Measurements from ENCODE around the gene ADAM8. TPM values are rescaled to one million over a fixed set of nuclear protein-coding genes. Genes with fewer than 3 reads are reported as not detected.

ADAM8 gene
- total RNA-seq, 4 donors from 2014 or later, result 5.1 to 7.6 (median 5.9) TPM; not detected in 1

DNA sequence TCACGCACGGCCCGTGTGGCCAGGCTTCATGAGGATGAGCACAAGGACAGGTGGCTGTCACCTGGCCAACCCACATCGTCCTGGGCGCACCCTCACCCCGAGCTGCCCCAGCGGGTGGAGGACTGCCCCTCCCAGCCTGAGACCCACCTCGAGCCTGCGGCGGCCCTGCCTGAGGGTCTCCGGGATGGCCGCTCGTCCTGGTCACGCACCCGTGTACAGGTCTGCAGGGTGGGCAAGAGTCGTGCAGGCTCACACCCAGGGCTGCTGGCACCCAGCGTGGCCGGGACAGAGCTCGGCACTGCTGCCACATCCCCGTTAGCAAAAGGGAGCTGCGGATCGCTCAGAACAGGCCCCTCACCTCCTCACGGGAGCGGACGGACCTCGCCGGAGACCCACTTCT, 61.1 kb downstream of the ADAM8 start:
- Histone ChIP-seq H3K36me3 (no peaks in the 10 kb centered on the region), H3K9me3 (no peaks in the 10 kb centered on the region), H3K27me3 (no peaks in the 10 kb centered on the region), H3K4me1 (no peaks in the 10 kb centered on the region), H3K4me3 (no peak overlapping the region), H3K27ac (no peak overlapping the region)
- TF ChIP-seq CTCF (IDR thresholded peaks at IDR 0.05) (no peak), POLR2A (IDR thresholded peaks at IDR 0.05) (no peak)
- DNase-seq, result no peak
- intact Hi-C loops (cut with DNase I; ENCODE audit: low total_unique reads), result no loop called here

DNA sequence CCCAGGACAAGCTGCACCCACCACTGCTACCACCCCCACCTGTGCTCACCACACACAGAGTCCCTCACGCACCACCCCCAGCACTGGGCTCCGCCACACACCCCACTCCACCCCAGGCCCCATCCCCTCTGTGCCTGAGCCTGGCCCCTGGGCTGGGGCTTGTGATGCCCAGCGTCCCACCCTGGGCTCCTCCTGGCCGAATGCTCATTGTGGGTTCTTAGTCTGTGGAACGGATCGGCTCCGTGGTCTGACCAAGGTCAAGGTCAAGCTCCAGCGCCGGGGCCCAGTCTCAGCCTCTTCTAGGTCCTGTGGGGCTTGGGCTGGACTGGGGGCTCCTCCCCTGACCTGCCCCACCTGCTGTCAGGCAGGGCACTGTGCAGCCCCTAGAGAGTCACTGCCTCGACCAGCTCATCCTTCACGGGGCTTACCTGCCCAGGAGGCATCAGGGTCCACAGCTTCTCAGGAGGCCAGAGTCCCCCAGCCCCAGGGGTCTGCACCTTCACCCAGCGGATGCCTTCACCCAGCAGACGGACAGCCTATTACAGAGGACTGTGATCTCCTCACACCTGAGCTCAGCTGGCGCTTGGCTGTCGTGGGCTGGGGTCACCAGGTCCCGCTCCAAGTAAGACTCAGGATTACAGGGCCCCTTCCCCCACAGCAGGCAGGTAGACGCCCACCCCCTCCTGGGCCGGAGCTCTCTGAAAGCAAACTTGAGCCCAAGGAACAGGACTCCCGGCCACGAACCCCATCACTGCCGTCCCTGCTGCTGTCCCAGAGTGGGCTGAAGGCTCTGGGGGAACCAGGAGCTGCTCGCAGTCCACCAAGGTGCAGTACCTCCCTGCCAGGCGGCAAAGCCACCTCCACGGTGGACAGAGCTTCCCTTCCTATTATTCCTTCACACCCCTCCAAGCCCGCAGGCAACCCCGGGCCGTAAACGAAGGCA, 61.9 kb downstream of the ADAM8 start:
- no peaks in the 10 kb centered on the region for H3K9me3 ChIP-seq
- no peak for DNase-seq
- no peak overlapping the region for H3K4me3 ChIP-seq
- no peaks in the 10 kb centered on the region for H3K36me3 ChIP-seq
- no peaks in the 10 kb centered on the region for H3K27me3 ChIP-seq
- H3K27ac ChIP-seq, result no peak overlapping the region
- TF ChIP-seq CTCF (IDR thresholded peaks at IDR 0.05) (no peak), POLR2A (IDR thresholded peaks at IDR 0.05) (no peak)
- no peaks in the 10 kb centered on the region for H3K4me1 ChIP-seq
- intact Hi-C loops (cut with DNase I; ENCODE audit: low total_unique reads), result no loop called here

GRCh38 chr10:133213641-133214467, 62.8 kb downstream of the ADAM8 start:
- H3K4me1 ChIP-seq, result no peaks in the 10 kb centered on the region
- no peak overlapping the region for H3K27ac ChIP-seq
- no peaks in the 10 kb centered on the region for H3K36me3 ChIP-seq
- intact Hi-C loops (cut with DNase I; ENCODE audit: low total_unique reads), result no loop called here
- no peak for DNase-seq
- H3K27me3 ChIP-seq, result no peaks in the 10 kb centered on the region
- TF ChIP-seq POLR2A (IDR thresholded peaks at IDR 0.05), result no peak
- no peak for TF ChIP-seq CTCF (IDR thresholded peaks at IDR 0.05)
- no peak overlapping the region for H3K4me3 ChIP-seq
- H3K9me3 ChIP-seq, result no peaks in the 10 kb centered on the region

- Histone ChIP-seq H3K27me3 (no peaks in the 10 kb centered on the region), H3K4me3 (no peak overlapping the region), H3K27ac (no peak overlapping the region), H3K36me3 (no peaks in the 10 kb centered on the region), H3K4me1 (no peaks in the 10 kb centered on the region), H3K9me3 (no peaks in the 10 kb centered on the region)
- DNase-seq, result no peak
- intact Hi-C loops (cut with DNase I; ENCODE audit: low total_unique reads), result no loop called here
- TF ChIP-seq POLR2A (IDR thresholded peaks at IDR 0.05), result no peak
- no peak for TF ChIP-seq CTCF (IDR thresholded peaks at IDR 0.05)
These were observed 63.7 kb downstream of the ADAM8 start for GRCh38 chr10:133212853-133213494.

MicroRNAs encoded within 50 kb of the gene (microRNA counts, 767-probe panel; counts per million panel counts)
- microRNA hsa-miR-202-3p, result 0 counts per million in 2 donors

Small RNAs within 50 kb of the gene (microRNA-seq; reads per million reads assigned to microRNA genes)
- gene MIR202 (ENCODE audit: borderline microRNAs expressed, borderline replicate concordance), result 19.6 reads per million, percentile 30 among the genes with 10 or more reads in this experiment

Other genes starting within 250 kb of the ADAM8 start
- 1 to 10 TPM in 1 of 4 donors, under 1 TPM in 1, not detected in 2; 0.07 to 1.0 TPM for gene ADGRA1, start 188.9 kb downstream of the ADAM8 start, total RNA-seq
- 10 to 100 TPM in 1 of 4 donors, 1 to 10 TPM in 2, under 1 TPM in 1; under 0.01 to 12.5 (median 5.3) TPM for gene KNDC1, start 116.6 kb downstream of the ADAM8 start, total RNA-seq
- not detected for gene UTF1, start 46.7 kb downstream of the ADAM8 start, total RNA-seq
- gene VENTX, start 39.0 kb downstream of the ADAM8 start, total RNA-seq, result 1 to 10 TPM in 1 of 4 donors, under 1 TPM in 2, not detected in 1; 0.21 to 1.3 (median 0.51) TPM
- gene TUBGCP2, start 32.0 kb upstream of the ADAM8 start, total RNA-seq, result 10 to 100 TPM; 26.8 to 61.9 (median 44.4) TPM
- 10 to 100 TPM; 23.1 to 45.5 (median 30.0) TPM for gene ZNF511, start 32.0 kb upstream of the ADAM8 start, total RNA-seq
- under 1 TPM in 1 of 4 donors, not detected in 3; 0.69 TPM for gene CALY, start 60.0 kb upstream of the ADAM8 start, total RNA-seq
- not detected for gene PRAP1, start 70.5 kb upstream of the ADAM8 start, total RNA-seq
- gene FUOM, start 81.2 kb upstream of the ADAM8 start, total RNA-seq, result 10 to 100 TPM in 1 of 4 donors, 1 to 10 TPM in 2, not detected in 1; 2.6 to 13.8 (median 2.9) TPM
- gene ECHS1, start 96.5 kb upstream of the ADAM8 start, total RNA-seq, result 10 to 100 TPM; 28.2 to 48.8 (median 45.1) TPM
- 1 to 10 TPM; 2.0 to 9.3 (median 6.7) TPM for gene PAOX, start 102.4 kb upstream of the ADAM8 start, total RNA-seq
- gene MTG1, start 117.3 kb upstream of the ADAM8 start, total RNA-seq, result 10 to 100 TPM; 14.6 to 50.1 (median 32.6) TPM
- under 1 TPM in 1 of 4 donors, not detected in 3; 0.62 TPM for gene SPRN, start 147.8 kb upstream of the ADAM8 start, total RNA-seq
- gene SCART1, start 177.1 kb upstream of the ADAM8 start, total RNA-seq, result 1 to 10 TPM; 1.8 to 9.5 (median 6.1) TPM